Measurements from ENCODE around the gene PTP4A2. TPM values are rescaled to one million over a fixed set of nuclear protein-coding genes. Genes with fewer than 3 reads are reported as not detected.

Gene PTP4A2
- total and polyA plus RNA-seq, 2 experiments from 2014 or later = 300 to 354 TPM

GRCh38 chr1:31891280-31891679, 46.9 kb downstream of the PTP4A2 start:
- no peak overlapping the region for H3K4me3 ChIP-seq
- H2AFZ ChIP-seq = no peak overlapping the region
- 78% methylated on average over 3 of the region's 3 CpGs for WGBS (ENCODE audit: low lambda C conversion rate, missing lambda C conversion rate)
- H3K4me2 ChIP-seq = no peak overlapping the region
- H3K36me3 ChIP-seq (replicated peaks; ENCODE audit: insufficient read depth, low read depth) = no peaks in the 10 kb centered on the region
- H3K9me2 ChIP-seq (replicated peaks; ENCODE audit: insufficient read depth) = no peaks in the 10 kb centered on the region
- H3K9me3 ChIP-seq (ENCODE audit: low read depth) = no peaks in the 10 kb centered on the region
- no peak for TF ChIP-seq EZH2 (IDR thresholded peaks at IDR 0.05; ENCODE audit: borderline replicate concordance)
- TF ChIP-seq, protein P1, sequence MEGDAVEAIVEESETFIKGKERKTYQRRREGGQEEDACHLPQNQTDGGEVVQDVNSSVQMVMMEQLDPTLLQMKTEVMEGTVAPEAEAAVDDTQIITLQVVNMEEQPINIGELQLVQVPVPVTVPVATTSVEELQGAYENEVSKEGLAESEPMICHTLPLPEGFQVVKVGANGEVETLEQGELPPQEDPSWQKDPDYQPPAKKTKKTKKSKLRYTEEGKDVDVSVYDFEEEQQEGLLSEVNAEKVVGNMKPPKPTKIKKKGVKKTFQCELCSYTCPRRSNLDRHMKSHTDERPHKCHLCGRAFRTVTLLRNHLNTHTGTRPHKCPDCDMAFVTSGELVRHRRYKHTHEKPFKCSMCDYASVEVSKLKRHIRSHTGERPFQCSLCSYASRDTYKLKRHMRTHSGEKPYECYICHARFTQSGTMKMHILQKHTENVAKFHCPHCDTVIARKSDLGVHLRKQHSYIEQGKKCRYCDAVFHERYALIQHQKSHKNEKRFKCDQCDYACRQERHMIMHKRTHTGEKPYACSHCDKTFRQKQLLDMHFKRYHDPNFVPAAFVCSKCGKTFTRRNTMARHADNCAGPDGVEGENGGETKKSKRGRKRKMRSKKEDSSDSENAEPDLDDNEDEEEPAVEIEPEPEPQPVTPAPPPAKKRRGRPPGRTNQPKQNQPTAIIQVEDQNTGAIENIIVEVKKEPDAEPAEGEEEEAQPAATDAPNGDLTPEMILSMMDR (IDR thresholded peaks at IDR 0.05; ENCODE audit: poor library complexity) = no peak
- TF ChIP-seq EZH2phosphoT487 (IDR thresholded peaks at IDR 0.05; ENCODE audit: low read depth, severe bottlenecking, unreplicated experiment) = no peak
- H3K27ac ChIP-seq = no peak overlapping the region
- H3K27me3 ChIP-seq = no peaks in the 10 kb centered on the region
- no peak for DNase-seq (ENCODE audit: low spot score)
- H3K79me2 ChIP-seq = no peaks in the 10 kb centered on the region
- H4K20me1 ChIP-seq (ENCODE audit: insufficient read depth, poor library complexity, severe bottlenecking) = no peaks in the 10 kb centered on the region
- no peaks in the 10 kb centered on the region for H3K4me1 ChIP-seq (ENCODE audit: insufficient read depth)

DNA sequence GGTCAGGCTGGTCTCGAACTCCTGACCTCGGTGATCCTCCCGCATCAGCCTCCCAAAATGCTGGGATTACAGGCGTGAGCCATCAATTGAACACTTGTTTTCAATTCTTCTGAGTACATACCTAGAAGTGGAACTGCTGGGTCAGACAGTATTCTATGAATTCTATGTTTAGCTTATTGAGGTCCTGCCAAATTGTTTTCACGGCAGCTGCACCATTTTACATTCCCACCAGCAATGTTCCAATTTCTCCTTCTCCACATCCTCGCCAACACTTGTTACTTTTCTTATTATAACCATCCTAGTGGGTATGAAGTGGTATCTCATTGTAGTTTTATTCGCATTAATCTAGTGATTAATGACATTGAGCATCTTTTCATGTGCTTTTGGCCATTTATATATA, 49.9 kb downstream of the PTP4A2 start:
- Histone ChIP-seq H3K4me2 (no peak overlapping the region), H3K36me3 (replicated peaks; ENCODE audit: insufficient read depth, low read depth) (no peaks in the 10 kb centered on the region), H3K9me2 (replicated peaks; ENCODE audit: insufficient read depth) (no peaks in the 10 kb centered on the region), H3K79me2 (no peaks in the 10 kb centered on the region), H3K27me3 (no peaks in the 10 kb centered on the region), H3K9me3 (ENCODE audit: low read depth) (no peaks in the 10 kb centered on the region), H3K4me3 (no peak overlapping the region), H3K27ac (no peak overlapping the region), H2AFZ (no peak overlapping the region), H3K4me1 (ENCODE audit: insufficient read depth) (no peaks in the 10 kb centered on the region), H4K20me1 (ENCODE audit: insufficient read depth, poor library complexity, severe bottlenecking) (no peaks in the 10 kb centered on the region)
- no peak for TF ChIP-seq EZH2phosphoT487 (IDR thresholded peaks at IDR 0.05; ENCODE audit: low read depth, severe bottlenecking, unreplicated experiment)
- no peak for TF ChIP-seq EZH2 (IDR thresholded peaks at IDR 0.05; ENCODE audit: borderline replicate concordance)
- TF ChIP-seq, protein P1 (IDR thresholded peaks at IDR 0.05; ENCODE audit: poor library complexity) = no peak
- 97% methylated on average over 7 of the region's 7 CpGs for WGBS (ENCODE audit: low lambda C conversion rate, missing lambda C conversion rate)
- DNase-seq (ENCODE audit: low spot score) = no peak

GRCh38 chr1:31886866-31887265, 51.3 kb downstream of the PTP4A2 start:
- no peak for TF ChIP-seq EZH2phosphoT487 (IDR thresholded peaks at IDR 0.05; ENCODE audit: low read depth, severe bottlenecking, unreplicated experiment)
- no peak for TF ChIP-seq EZH2 (IDR thresholded peaks at IDR 0.05; ENCODE audit: borderline replicate concordance)
- TF ChIP-seq, protein P1 (IDR thresholded peaks at IDR 0.05; ENCODE audit: poor library complexity) = no peak
- no peaks in the 10 kb centered on the region for H3K9me2 ChIP-seq (replicated peaks; ENCODE audit: insufficient read depth)
- no peaks in the 10 kb centered on the region for H3K36me3 ChIP-seq (replicated peaks; ENCODE audit: insufficient read depth, low read depth)

GRCh38 chr1:31885851-31886250, 52.3 kb downstream of the PTP4A2 start:
- H3K27me3 ChIP-seq = no peaks in the 10 kb centered on the region
- H3K79me2 ChIP-seq = no peaks in the 10 kb centered on the region
- no peak overlapping the region for H3K4me2 ChIP-seq
- no peaks in the 10 kb centered on the region for H3K4me1 ChIP-seq (ENCODE audit: insufficient read depth)
- TF ChIP-seq, protein P1 (IDR thresholded peaks at IDR 0.05; ENCODE audit: poor library complexity) = no peak
- no peak for TF ChIP-seq EZH2 (IDR thresholded peaks at IDR 0.05; ENCODE audit: borderline replicate concordance)
- no peak for TF ChIP-seq EZH2phosphoT487 (IDR thresholded peaks at IDR 0.05; ENCODE audit: low read depth, severe bottlenecking, unreplicated experiment)
- no peak overlapping the region for H3K27ac ChIP-seq
- no peaks in the 10 kb centered on the region for H4K20me1 ChIP-seq (ENCODE audit: insufficient read depth, poor library complexity, severe bottlenecking)
- H3K36me3 ChIP-seq (replicated peaks; ENCODE audit: insufficient read depth, low read depth) = no peaks in the 10 kb centered on the region
- WGBS (ENCODE audit: low lambda C conversion rate, missing lambda C conversion rate) = 93% methylated on average over 2 of the region's 2 CpGs
- DNase-seq (ENCODE audit: low spot score) = no peak
- no peaks in the 10 kb centered on the region for H3K9me3 ChIP-seq (ENCODE audit: low read depth)
- H3K9me2 ChIP-seq (replicated peaks; ENCODE audit: insufficient read depth) = no peaks in the 10 kb centered on the region
- H3K4me3 ChIP-seq = no peak overlapping the region
- H2AFZ ChIP-seq = no peak overlapping the region

More at GRCh38 chr1:31886866-31887265, 51.3 kb downstream of the PTP4A2 start:
- no peaks in the 10 kb centered on the region for H3K9me3 ChIP-seq (ENCODE audit: low read depth)
- H3K4me2 ChIP-seq = no peak overlapping the region
- no peaks in the 10 kb centered on the region for H3K27me3 ChIP-seq
- no peaks in the 10 kb centered on the region for H3K79me2 ChIP-seq
- DNase-seq (ENCODE audit: low spot score) = no peak
- no peaks in the 10 kb centered on the region for H4K20me1 ChIP-seq (ENCODE audit: insufficient read depth, poor library complexity, severe bottlenecking)
- no peak overlapping the region for H2AFZ ChIP-seq
- WGBS (ENCODE audit: low lambda C conversion rate, missing lambda C conversion rate) = 89% methylated on average over 3 of the region's 3 CpGs
- H3K4me3 ChIP-seq = no peak overlapping the region
- H3K27ac ChIP-seq = no peak overlapping the region
- H3K4me1 ChIP-seq (ENCODE audit: insufficient read depth) = no peaks in the 10 kb centered on the region
